Epidermal melanocyte (primary cell): ENCODE measurements around the gene SFT2D3.

Source experiments
- DNase-seq: peaks from one replicate; pipeline ENCODE4 v3.0.0; 2011; ENCODE audit warnings: low spot score; ENCODE audit not compliant: insufficient read length

The SFT2D3 gene

DNA sequence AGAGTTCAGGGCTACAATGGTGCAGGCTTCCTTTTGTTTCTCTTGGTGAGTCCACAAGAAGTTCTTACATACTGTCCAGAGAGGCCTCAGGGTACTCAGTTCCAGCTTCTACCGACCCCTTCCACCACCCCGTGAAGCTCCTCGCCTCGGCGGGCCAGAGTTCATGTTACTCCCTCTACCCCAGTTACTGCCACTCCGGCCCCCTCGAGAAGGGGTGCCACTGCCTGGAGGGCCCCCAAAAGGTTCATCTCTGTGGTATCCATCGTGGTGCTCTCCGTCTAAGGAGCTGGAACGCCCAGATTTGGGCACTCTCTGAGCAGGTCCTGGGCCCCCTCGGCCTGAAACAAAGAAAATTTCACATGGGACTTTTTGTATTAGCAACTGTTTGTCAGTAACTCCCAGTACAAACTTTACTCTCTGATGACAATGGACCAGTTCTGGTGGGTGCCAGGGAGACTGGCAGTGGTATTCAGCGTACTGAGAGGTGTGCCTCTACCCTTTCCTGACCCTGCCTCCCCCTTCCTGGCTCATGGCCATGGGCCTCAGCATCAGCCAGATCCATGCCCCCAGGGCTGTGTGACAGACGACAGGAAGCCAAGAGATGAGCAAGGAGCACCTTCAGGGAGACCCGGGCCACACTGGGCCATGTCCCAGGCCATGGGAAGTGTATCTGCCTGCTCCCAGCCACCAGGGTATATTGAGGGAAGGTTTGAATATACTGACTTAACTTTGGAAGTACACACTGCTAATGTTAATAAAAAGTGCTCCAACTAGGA, 5.1 kb downstream of the SFT2D3 start:
- DNase-seq: no peak

DNA sequence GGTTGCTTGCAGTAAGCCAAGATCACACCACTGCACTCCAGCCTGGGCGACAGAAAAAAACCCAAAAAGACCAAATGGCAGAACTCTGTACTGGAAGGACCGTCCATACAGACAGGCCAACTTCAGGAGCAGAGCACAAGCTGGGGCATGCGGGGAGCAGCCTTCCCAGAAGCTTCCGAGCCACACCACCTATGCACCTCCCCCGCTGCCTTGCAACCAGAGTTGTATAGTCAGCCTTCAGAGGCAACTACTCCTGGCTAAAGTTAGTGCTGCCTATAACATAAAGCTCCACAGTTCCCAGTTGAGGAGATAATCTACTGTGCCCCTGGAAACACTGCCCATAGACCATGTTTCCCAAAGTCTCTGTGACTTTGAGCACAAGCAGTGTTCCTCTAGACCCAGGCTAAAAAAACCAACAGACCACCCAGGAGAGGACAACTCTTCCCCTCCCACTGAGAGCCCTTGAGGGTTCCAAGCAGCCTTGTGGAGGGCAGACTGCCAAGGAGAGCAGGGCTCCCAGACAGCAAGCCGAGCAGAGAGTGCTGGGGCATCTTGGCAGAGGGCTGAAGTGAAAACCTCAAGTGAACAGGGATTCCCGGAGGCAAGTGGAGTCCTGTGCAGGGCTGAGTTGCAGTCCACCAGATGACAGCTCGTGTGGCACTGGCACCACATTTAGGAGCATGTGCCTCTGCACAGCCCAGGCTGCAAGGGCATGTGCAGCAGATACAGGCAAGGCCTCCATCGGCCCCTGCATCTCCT, 6.8 kb downstream of the SFT2D3 start:
- no peak for DNase-seq

DNA sequence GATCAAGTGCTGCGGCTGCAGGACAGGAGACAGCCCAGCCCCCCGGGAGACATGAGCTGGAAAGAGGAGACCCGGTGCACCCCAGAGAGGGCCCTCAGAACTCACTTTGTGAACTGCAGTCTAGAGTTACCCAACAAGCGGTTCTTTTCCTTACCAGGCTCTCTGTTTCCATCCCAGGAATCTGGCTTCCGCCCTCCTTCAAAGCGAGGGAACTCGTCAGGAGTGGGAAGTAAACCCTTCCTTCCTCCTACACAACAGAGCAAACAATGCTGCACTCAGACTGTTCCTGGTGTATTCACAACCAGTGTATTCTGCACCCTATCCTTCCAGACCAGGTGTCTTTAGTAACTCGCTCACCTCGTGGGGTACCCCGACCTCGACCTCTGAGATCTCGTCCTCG, 8.0 kb downstream of the SFT2D3 start:
- DNase-seq: no peak

DNA sequence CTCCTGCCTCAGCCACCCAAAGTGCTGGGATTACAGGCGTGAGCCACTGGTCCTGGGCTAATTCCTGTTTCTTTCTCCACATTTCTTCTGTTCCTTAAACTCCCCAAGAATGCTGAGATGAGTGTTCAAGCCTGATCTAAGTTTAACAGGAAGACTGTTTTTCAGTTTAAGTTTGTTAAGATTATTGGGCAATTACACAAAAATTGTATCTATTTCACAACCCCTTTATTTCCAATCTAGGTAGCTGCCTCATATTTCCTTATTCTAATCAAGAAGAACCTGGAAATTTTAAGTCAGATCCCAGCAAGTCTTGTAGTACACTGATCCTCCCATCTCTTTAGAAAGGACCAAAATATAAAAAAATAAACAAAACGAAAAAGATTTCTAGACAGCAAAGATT, 11.7 kb downstream of the SFT2D3 start:
- DNase-seq: no peak

DNA sequence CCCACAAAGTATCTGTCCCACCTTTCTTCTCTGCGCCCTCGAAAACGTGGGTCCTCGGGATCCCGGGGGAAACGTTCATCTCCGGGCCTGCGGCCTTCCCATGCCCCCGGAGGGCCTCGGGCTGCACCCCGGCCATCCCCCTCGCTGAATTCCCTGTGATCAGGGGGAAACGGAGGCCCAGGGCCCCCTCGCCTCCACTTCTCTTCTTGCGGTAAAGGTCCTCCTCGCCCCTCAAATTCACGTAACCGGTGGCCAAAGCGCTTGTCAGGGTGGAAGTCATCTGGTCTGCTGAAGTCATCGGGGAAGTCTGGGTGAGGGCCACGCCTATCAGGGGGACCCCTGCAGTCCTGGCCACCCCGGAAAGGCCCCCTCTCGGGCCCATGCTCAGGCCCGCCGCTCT, 12.3 kb downstream of the SFT2D3 start:
- DNase-seq: no peak

DNA sequence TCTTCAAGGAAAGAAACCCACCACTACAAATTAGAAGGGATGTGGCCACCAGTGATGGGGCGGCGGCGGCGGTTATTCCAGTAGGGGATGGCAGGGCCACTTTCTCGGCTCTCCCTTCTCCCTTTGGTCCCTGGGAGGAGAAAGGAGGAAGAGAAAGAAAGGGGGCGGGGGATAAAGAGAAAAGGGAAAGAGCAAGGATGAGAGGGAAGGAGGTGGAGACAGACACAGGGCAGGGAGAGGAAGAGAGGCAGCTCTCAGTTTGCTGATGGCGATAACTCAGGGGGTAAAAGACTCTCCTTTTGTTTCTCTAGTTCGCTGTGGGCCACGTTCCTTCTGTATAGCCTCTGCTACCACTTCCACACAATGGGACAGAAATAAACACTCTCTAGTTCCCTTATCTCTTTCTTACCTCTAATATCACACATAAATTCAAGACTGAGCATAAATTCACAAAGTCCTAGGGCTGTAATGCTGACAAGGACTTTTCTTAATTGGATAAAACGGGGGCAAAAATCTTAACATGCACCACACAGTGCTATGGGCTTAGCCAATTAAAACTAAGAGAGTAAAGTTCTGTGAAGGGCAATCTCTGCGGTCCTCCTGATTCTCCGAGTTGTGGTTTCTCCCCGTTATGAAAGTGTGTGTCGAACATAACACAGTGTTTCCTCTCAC, 14.6 kb downstream of the SFT2D3 start:
- DNase-seq: no peak

DNA sequence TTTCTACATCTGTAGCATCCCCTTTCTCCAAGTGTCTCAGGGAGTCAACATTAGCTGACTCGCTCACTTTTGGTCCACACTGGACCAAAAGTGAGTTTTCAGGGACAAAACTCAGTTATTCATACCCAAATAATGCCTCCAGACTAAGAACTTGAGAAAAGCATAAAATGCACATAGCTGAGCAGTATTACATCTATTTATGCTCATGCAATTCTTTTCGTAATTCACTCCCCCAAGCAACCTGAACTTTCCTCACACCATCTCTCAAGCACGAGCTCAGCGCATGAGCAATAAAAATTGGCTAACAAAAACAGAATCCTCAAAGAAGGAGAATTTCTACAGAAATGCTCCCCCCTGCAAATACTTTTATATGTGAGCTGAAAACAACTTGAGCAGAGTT, 17.0 kb downstream of the SFT2D3 start:
- DNase-seq: no peak

DNA sequence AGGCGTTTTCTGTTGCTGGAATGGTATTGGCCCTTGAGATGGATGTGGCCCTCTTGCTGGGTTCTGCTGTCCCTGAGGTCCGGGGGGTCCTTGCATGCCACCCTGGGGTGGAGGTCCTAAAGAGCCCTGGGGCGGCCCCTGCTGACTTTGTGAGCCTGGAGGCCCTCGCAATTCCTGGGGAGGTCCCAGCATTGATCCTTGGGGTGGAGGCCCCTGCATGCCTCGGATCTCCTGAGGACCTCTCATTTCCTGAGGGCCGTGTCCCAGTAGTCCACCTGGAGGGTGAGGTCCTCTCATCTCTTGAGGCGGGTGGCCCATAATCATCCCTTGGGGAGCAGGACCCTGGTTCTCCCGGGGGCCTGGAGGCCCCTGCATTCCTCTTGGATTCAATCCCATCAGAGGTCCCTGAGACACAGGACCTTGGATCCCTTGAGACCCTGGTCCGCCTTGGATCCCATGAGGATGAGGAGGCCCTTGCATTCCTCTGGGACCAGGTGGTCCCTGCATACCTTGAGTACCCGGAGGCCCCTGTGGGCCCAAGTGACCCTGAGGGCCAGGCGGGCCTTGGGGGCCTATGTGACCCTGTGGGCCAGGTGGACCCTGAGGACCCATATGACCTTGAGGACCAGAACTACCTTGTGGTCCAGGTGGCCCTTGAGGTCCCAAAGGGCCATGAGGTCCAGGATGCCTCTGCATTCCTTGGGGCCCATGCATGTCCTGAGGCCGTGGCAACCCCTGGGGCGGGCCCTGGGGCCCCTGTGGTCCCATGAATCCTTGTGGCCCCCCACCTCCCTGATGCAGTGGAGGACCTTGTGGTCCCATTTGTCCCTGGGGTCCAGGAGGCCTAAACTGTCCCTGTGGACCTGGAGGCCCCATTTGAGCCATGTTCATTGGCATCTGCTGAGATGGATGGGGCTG, 18.3 kb downstream of the SFT2D3 start:
- DNase-seq: no peak

DNA sequence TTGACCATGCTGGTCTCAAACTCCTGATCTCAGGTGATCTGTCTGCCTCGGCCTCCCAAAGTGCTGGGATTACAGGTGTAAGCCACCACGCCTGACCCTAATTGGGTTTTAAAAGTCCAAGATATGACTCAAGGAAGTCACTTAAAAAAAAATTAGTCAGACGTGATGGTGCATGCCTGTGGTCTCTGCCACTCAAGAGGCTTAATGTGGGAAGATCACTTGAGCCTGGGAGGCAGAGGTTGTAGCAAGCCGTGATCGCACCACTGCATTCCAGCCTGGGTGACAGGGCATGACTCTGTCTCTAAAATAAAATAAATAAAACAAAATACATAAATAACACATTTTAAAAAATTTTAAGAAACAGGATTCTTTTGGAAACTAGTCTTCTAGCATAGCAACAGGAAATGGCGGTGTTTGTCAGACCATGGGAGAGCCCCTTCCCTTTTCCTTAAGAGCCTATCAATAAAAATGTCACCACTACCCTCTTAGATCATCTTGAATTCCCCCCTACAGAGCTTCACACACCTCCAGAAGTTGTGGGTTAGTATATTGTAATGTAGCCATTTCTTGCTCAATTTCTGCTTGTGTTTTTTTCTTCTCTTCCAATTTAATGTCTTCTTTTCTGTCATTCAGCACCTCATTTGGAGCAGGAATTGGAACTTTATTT, 20.1 kb downstream of the SFT2D3 start:
- no peak for DNase-seq

DNA sequence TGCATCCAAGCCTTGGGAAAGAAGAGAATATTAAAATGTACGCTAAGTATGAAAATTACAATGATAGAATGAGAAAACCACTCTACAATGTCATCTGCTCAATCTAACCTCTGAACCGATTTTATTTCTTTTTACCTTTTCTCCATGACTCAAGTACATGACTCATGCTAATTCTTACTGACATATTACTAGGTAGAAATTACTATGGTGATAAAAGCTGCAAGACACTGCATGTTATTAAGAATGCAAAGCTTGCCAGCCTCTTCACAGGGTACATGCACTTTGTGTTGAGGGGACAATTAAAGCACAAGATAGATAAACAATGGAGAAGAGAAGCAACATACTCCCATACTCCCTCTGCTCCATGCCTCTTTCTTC, 20.7 kb downstream of the SFT2D3 start:
- DNase-seq: no peak

DNA sequence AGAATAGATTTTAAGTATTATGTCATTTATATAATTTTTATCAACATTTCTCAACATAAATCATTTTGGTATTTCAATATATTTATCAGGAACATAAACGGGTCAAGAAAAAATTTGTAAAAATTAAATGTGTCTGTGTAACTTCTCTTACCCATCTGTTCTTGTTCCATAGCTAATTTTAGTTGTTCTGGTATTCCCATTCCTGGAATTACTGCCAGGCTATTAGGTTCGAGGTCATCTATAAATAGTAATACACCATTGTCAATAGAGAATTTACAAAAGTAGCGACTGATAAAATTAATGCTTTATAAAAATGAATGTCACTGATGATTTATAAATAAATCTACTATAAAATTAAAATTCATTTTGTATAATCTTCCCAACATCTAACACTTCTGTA, 21.5 kb downstream of the SFT2D3 start:
- DNase-seq: no peak

DNA sequence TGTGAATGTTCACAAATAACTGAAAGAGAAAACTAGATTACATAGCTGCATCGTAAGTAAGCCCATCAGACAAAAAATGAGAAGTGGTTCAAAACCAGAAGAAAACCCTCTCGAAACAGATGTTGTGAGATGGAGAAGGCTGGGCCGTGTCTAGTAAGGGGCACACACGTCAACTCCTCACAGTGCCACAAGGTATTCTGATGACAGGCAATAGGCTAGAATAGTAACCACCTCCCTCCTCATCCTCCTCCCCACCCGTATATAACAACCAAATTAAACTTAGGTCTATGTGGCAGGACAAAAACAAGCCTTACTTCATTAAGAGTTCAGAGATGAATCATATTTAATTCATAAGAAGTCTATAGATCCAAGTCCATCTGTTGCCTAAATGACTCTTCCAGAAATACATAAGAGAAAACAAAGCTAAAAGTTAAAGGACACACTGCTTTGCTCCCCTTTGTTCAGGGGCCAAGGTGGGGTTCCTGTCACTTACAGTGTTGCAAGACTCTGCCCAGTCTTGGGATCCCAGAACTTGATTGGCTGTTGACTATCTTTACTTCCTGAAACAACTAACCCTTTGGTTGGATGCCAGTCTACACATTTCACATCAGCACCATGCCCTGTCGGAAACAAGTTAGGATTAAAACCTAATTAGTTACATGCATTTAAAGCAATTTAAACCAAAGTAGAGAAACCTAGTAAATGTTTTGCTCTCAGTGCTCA, 25.0 kb downstream of the SFT2D3 start:
- no peak for DNase-seq

DNA sequence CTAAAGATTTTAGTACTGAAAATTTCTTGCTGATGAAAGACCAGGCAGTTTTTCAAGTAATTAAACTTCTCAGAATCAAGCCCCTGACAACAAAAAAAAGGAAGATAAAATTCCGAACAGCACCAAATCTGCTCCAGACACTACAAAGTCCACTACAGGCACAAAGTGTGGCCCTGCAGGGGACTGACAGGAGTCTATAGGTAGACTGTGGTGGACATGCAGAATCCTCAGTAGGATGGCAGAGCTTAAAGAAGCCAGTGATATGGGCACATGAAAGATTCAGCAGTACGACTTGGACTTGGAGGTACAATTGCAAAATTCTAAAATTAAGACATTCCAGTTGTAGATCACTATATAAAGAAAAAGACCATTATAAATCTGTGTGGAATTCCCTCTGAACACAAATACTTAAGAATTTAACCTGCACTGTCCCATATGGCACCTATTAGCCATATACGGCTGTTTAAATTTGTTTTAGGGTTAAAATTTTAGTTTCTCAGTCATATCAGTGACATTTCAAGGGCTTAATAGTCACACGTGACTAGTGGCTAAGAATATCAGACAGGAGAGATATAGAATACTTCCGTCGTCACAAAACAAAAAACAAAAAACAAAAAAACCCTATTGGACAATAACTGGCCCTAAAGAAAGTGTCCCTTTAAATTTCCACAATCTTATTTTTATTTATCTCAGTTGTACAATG, 32.0 kb downstream of the SFT2D3 start:
- no peak for DNase-seq

DNA sequence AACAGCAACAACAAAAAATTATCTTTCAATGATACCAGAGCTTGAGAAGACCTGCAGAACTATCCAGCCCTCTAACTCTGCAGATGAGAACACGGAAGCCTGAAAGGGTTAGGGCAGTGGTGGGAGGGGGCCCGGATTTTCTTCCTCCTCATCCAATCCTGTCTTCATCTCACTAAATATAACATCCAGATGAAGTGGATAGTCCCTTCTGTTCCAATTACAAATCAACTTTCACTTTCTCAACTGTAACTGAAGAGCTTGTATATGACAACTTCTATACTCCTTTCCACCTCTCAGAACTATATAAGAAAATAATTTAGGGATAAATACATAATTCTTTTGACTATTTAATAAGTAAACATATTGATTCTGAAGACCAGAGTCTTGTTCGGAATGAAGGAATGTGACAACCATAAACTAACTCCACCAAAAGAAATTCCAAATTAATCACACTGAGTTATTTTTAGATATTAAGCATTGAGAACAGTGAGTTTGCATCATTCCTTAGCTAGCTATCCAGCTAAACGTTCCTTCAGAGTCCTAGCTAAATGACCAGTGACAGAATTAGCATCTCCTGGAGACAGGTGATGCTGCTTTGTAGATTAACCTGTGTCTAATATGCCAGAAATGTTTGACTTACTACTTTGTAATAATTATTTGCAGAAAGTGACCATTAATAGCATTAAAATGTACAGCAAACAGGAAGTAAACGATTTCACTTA, 32.7 kb downstream of the SFT2D3 start:
- no peak for DNase-seq

DNA sequence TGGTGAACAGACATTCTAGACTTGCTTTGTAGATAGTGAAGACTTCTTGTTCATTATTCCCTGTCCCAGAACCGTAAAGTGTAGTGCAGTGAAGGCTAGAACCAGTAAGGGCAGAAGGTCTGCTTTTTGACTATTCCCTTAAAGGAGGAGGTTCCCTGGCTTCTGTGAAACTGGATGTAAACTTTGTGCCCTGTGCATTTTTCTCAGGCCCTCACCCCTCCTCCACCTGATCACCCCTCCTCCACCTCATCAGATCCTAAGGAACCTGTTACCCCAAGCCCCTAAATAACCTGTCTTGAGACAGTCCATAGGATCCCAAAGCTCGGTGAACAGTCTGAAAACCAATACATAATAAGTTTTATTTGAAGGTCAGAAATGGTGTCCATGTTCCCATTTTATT, 33.7 kb downstream of the SFT2D3 start:
- DNase-seq: no peak

DNA sequence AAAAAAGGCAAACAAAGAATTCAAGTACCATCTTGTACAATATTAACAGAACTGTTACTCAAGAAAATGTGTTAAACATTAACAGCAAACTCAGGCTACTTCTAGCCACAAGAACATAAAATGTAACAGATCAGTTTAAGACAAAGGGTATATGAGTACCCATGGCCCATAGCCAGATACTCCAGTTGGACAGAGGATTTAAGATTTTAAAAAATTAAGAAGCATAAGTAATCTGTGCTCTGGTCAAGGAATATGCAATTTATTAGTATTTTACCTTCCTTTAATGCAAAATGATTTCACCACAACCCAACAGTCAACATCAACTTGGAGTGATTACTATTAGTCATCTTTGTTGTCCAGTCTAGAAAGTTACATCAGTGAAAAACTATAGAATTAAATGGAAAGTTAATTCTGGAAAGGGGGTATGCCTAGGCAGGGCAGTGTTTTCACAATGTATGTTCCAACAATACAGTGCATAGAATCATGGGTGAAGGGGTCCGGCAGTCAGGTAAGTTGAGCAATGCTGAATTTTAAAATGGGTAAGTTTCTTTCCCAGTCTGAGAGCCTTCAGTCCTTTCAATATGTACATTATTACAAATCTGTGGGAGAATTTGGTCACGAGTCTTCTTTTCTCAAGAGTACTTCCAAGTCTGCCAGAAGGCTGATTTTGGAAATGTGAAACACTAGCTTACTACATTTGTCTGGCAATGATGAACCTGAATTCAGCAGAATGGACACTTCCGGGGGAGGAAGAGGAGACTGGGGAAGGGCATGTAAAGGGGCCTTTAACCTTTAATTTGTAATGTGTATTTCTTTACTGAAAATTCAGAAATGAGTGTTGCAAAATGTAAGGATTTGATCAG, 34.5 kb downstream of the SFT2D3 start:
- DNase-seq: no peak

DNA sequence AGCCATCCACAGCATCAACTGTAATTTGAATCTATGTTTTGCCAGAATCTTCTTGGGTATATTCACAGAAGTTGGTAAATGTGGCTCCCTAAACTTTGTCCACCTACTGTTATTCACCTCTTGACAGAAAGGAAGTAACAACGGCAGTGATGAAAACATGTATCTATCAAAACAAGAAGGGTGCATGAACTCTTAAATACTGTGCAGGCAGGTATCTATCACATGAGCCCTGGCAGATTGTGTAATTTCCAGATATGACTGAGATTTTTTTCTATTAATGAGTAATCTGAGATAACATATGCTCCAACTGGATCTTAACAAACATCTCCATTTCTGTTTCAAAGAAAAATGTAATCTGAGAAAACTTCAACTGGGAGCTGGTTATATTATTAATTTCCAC, 36.6 kb downstream of the SFT2D3 start:
- no peak for DNase-seq

DNA sequence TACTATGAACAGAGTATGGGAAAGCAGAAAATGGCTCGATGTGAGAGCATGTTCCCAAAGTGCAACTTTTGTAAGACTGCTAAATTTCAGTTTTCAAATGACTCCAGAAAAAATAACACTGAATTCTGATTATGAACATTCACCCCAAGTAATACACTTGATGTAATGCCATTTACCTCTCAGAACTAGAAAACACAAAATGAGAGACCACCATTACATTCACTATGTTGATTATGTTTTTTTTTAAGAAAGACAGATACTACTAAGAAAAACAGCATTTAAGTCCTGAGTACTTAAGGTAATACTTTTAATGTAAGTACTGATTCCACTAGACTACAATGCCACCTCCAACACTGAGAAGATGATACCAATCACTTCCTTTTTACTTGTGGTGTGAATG, 38.5 kb downstream of the SFT2D3 start:
- DNase-seq: no peak
